Lower leg skin (tissue), 3 donors: Measurements from ENCODE around the gene SLC12A3.

Experiments used
- POLR2A ChIP-seq, 2 donors: fragments of 450-650 bp; IDR thresholded peaks; one replicate each; pipeline ENCODE4 v1.6.1; 2016 to 2017; ENCODE audit warnings: antibody characterized with exemption in 2 of 2, mild to moderate bottlenecking in 1 of 2, moderate library complexity in 1 of 2
- TF ChIP-seq, protein P1 (sequence below), 3 donors: fragments of 450-650 bp; IDR thresholded peaks; one replicate each; pipeline ENCODE4 v1.5.1; 2016; ENCODE audit warnings: antibody characterized with exemption in 3 of 3, mild to moderate bottlenecking in 3 of 3, moderate library complexity in 2 of 3

DNA sequence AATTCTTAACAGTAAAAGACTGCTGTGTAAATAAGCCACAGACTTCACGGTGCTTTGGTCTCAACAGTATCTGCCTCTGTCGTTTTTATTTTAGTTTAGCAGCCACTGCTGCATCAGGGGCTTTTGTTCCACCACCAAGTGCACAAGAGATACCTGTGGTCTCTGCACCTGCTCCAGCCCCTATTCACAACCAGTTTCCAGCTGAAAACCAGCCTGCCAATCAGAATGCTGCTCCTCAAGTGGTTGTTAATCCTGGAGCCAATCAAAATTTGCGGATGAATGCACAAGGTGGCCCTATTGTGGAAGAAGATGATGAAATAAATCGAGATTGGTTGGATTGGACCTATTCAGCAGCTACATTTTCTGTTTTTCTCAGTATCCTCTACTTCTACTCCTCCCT lies 74.8 kb downstream of the SLC12A3 start:
- TF ChIP-seq, protein P1, sequence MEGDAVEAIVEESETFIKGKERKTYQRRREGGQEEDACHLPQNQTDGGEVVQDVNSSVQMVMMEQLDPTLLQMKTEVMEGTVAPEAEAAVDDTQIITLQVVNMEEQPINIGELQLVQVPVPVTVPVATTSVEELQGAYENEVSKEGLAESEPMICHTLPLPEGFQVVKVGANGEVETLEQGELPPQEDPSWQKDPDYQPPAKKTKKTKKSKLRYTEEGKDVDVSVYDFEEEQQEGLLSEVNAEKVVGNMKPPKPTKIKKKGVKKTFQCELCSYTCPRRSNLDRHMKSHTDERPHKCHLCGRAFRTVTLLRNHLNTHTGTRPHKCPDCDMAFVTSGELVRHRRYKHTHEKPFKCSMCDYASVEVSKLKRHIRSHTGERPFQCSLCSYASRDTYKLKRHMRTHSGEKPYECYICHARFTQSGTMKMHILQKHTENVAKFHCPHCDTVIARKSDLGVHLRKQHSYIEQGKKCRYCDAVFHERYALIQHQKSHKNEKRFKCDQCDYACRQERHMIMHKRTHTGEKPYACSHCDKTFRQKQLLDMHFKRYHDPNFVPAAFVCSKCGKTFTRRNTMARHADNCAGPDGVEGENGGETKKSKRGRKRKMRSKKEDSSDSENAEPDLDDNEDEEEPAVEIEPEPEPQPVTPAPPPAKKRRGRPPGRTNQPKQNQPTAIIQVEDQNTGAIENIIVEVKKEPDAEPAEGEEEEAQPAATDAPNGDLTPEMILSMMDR (IDR thresholded peaks at IDR 0.05), result no peak
- no peak for TF ChIP-seq POLR2A (IDR thresholded peaks at IDR 0.05)
